ENCODE measurements around the gene NUP188. TPM values are rescaled to one million over a fixed set of nuclear protein-coding genes. Genes with fewer than 3 reads are reported as not detected.

Gene NUP188
- total and polyA plus RNA-seq, 10 of the 15 experiments (the other 5 are each of a cell fraction or from before 2014, with no cell fraction given): 1.4 to 73.7 (median 48.9) TPM

GRCh38 chr9:128898845-128899565 lies 48.5 kb upstream of the NUP188 start:
- peaks cover 31% of the 10 kb centered on the region for H3K4me1 ChIP-seq (ENCODE audit: control insufficient read depth, insufficient read depth, low read length)
- no peak for TF ChIP-seq SMC3 (IDR thresholded peaks at IDR 0.05; ENCODE audit: borderline replicate concordance, low read length)
- TF ChIP-seq STAT1 (conservative IDR thresholded peaks at IDR 0.05): no peak
- TF ChIP-seq WRNIP1 (IDR thresholded peaks at IDR 0.05; ENCODE audit: borderline replicate concordance, low read depth, low read length): no peak
- no peak for TF ChIP-seq NFYB (IDR thresholded peaks at IDR 0.05; ENCODE audit: insufficient read depth, low read depth, low read length)
- no peak for TF ChIP-seq SKIL (IDR thresholded peaks at IDR 0.05; ENCODE audit: low read depth, poor library complexity, severe bottlenecking)
- TF ChIP-seq SUPT20H (IDR thresholded peaks at IDR 0.05; ENCODE audit: borderline replicate concordance, control insufficient read depth, low read depth, low read length): no peak
- no peak for TF ChIP-seq JUND (IDR thresholded peaks at IDR 0.05; ENCODE audit: low read depth, low read length)
- no peak for TF ChIP-seq CREM (IDR thresholded peaks at IDR 0.05; ENCODE audit: low read depth)
- TF ChIP-seq SMAD1 (IDR thresholded peaks at IDR 0.05; ENCODE audit: low read depth, partially characterized antibody): no peak
- no peak for TF ChIP-seq IRF3 (IDR thresholded peaks at IDR 0.05)
- TF ChIP-seq REST (IDR thresholded peaks at IDR 0.05; ENCODE audit: low read depth, low read length): no peak
- no peak for TF ChIP-seq ESRRA (IDR thresholded peaks at IDR 0.05; ENCODE audit: low read length)
- TF ChIP-seq IKZF2 (IDR thresholded peaks at IDR 0.05): no peak
- no peak for TF ChIP-seq YBX1 (IDR thresholded peaks at IDR 0.05)
- no peak for TF ChIP-seq RFX5 (IDR thresholded peaks at IDR 0.05; ENCODE audit: low read depth, low read length)
- TF ChIP-seq HDGF (IDR thresholded peaks at IDR 0.05): no peak

More at GRCh38 chr9:128898845-128899565, 48.5 kb upstream of the NUP188 start:
- RAD21 ChIA-PET (ENCODE audit: unreplicated experiment): no interaction called here
- no peak for FAIRE-seq
- Histone ChIP-seq H3K4me2 (ENCODE audit: control insufficient read depth, insufficient read depth) (no peak overlapping the region; the same call in 1 of the 2 replicates), H3K9me3 (replicated peaks; ENCODE audit: control insufficient read depth, insufficient read depth, low read length) (no peaks in the 10 kb centered on the region), H4K20me1 (ENCODE audit: control insufficient read depth, insufficient read depth) (no peaks in the 10 kb centered on the region), H3K4me3 (no peak overlapping the region), H3K36me3 (ENCODE audit: control insufficient read depth in 2 of 2, insufficient read depth in 2 of 2, low read length in 1 of 2) (peaks cover 0 to 6% of the 10 kb centered on the region in 2 experiments; a peak in 3 of 4 replicates), H3K27me3 (replicated peaks in 1 of 2; ENCODE audit: control insufficient read depth in 2 of 2, insufficient read depth in 2 of 2, low read length in 1 of 2) (no peaks in the 10 kb centered on the region), H3K79me2 (ENCODE audit: control insufficient read depth, insufficient read depth, low read length) (no peaks in the 10 kb centered on the region), H3K9ac (ENCODE audit: control insufficient read depth, insufficient read depth, low read length) (no peak overlapping the region), H3K27ac (ENCODE audit: control insufficient read depth, insufficient read depth) (peak overlapping the region; percentile 61; the same call in 1 of the 2 replicates), H2AFZ (ENCODE audit: control insufficient read depth, low read depth, low read length) (no peak overlapping the region)
- SMC1A ChIA-PET (ENCODE audit: uncharacterized antibody, unreplicated experiment): interaction anchor here (0.6 kb wide), 1 partner anchor 16 kb away, joined by 5 read pairs; no protein-coding TSS in a partner anchor
- no peak for ATAC-seq
- in situ Hi-C loops (cut with MboI) (no loop called here), intact Hi-C loops (cut with micrococcal nuclease; ENCODE audit: unreplicated experiment) (no loop called here)
- no peak for DNase-seq (ENCODE audit: low read depth, low spot score)
- WGBS (ENCODE audit: insufficient coverage, insufficient replicate concordance, low lambda C conversion rate, missing lambda C conversion rate): 88% methylated on average over 18 of the region's 18 CpGs
- POLR2A ChIA-PET: no interaction called here
- CTCF ChIA-PET: interaction anchor here (0.6 kb wide), 1 partner anchor 13 kb away, joined by 3 read pairs; no protein-coding TSS in a partner anchor
- BruUV-seq (replicated peaks): no TSS peak

Measured in GM12878 (cell line).